Rectal smooth muscle tissue (tissue), 1 donor: Measurements from ENCODE around the gene OSBPL6.
"Not testable (repeated sequence)": the region's sequence is repeated elsewhere in the genome, so short reads cannot be mapped to it uniquely, and the experiment has no call there.

Experiments
- H3K27ac ChIP-seq: one replicate; pipeline ENCODE4 v1.7.0; 2013; ENCODE audit warnings: low read depth, low read length, inconsistent platforms
- H3K27me3 ChIP-seq: one replicate; pipeline ENCODE4 v1.7.0; 2013; ENCODE audit warnings: low read length; ENCODE audit not compliant: control insufficient read depth, insufficient read depth
- H3K36me3 ChIP-seq: one replicate; pipeline ENCODE4 v1.7.0; 2013; ENCODE audit warnings: low read length; ENCODE audit not compliant: control insufficient read depth, insufficient read depth
- H3K4me1 ChIP-seq: one replicate; pipeline ENCODE4 v1.7.0; 2013; ENCODE audit warnings: low read length; ENCODE audit not compliant: control insufficient read depth, insufficient read depth
- H3K4me3 ChIP-seq: one replicate; pipeline ENCODE4 v1.7.0; 2013; ENCODE audit warnings: low read length
- H3K9ac ChIP-seq: one replicate; pipeline ENCODE4 v1.7.0; 2013; ENCODE audit warnings: low read length

Gene OSBPL6

DNA sequence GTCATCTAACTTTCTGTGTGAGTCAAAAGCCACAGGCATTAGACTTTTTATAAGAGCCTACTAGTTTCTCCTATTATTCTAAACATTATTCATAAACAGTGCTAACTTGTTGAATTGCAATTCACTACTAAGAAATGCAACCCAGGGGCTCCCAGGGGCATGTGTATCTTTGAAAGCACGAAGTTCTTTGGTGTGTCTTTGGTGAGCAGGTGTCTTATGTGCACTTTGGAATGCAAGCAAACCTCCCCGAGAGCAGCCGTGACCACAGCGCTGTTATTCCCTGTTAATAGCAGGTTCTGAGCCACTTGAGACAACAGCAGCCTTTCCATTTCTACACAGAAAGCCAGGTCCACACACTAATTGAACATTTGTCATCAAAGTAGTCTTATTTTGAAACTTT, 133.2 kb downstream of the OSBPL6 start:
- no peak overlapping the region for H3K9ac ChIP-seq
- H3K27me3 ChIP-seq = no peaks in the 10 kb centered on the region
- H3K4me3 ChIP-seq = no peak overlapping the region
- H3K36me3 ChIP-seq = no peaks in the 10 kb centered on the region
- H3K4me1 ChIP-seq = no peaks in the 10 kb centered on the region
- no peak overlapping the region for H3K27ac ChIP-seq

DNA sequence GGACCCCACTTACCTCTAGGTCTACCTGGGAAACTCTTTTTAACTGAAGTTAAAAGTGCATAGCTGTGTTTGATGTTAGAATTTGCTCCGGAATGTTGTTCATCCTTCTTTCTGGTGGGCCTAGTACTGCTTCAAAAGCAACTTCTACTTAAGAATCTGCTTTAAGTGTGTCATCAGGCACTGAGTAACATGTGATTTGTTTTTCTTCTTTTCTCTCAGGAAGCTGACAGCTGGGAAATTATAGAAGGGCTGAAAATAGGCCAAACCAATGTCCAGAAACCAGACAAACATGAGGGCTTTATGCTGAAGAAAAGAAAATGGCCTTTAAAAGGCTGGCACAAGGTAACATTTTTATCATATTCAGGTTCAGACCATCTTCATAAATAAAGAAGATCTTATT, 133.7 kb downstream of the OSBPL6 start:
- Histone ChIP-seq H3K4me3 (no peak overlapping the region), H3K4me1 (no peaks in the 10 kb centered on the region), H3K27ac (no peak overlapping the region), H3K9ac (no peak overlapping the region), H3K36me3 (no peaks in the 10 kb centered on the region), H3K27me3 (no peaks in the 10 kb centered on the region)

DNA sequence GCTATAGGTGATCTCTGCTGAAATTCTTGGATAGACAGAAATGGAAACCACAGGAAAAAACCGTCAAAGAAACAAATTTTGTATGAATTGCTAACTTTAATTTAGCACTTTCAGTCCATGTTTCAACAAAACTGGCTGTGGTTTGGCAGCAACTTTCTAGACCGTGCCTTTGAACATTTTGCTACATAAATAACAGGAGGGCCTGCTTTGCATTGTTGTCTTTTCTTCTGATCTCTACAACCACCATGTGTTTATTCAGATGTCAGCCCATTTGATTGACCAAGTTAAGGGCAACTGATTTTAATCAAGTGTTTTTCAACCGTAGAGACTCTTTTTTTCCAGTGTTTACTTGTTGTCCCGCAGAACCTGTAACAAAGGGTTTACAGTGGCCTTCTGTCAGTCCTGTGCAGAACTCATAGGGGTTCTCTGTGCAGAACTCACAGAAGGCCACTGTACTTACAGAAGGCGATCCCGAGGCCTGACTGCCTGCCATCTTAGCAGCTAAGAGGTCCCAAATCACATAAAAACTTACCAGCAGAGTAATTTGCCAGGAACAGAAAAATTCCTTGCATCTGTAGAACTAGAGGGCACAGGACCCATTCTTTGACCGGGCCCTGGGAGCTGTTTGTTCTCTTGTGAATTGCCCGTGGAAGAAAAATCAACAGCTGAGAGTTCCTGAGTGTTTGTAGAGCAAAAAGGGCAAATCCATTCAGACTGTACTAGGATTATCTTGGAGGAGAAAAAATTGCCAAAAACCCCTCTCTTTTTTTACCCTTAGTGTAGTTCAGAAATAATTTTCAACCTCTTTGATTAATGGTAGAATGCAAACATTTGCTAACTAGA, 136.1 kb downstream of the OSBPL6 start:
- H3K4me3 ChIP-seq = no peak overlapping the region
- no peaks in the 10 kb centered on the region for H3K36me3 ChIP-seq
- no peak overlapping the region for H3K27ac ChIP-seq
- no peaks in the 10 kb centered on the region for H3K4me1 ChIP-seq
- no peaks in the 10 kb centered on the region for H3K27me3 ChIP-seq
- H3K9ac ChIP-seq = no peak overlapping the region

DNA sequence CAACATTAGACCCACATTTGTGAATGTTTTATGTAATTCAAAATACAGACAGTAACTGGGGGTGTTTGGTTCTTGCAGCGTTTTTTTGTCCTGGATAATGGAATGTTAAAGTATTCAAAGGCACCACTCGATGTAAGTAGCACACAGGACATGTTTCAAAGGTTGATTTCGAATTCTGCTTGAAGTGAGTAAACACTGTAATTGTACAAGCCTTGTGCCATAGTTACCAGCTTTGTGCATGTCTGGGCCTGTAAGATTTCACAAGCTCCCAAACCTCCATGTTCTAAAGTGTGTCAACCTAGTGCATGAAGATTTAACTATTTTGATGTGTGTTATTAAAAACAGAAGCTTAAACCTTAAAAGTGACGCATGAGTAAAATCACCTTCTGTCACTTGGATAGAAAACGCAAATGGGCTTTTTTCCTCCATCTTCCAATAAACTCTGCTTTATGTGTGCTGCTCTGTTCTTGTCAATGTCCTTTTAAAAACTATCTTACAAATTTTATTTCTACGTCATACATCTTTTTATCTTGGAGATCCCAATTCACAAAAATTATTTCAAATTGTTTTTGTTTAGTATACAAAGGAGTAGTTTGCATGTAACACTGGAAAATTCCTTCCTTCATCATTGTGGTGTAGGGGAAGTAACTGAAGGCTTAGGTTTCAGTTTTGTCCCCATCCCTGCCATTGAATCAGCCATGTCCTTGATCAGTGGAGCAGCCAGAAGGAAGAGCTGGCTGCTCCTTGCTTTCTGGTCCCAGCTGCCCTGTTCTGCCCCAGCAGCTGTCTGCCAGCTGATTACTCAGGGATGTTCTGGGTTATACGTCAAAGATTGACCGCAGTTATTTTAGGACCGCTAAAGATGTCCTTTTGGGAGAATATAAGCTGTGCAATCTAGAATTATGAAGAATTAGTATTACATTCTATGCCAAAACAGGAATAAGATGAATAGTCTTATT, 137.4 kb downstream of the OSBPL6 start:
- Histone ChIP-seq H3K9ac (no peak overlapping the region), H3K4me3 (no peak overlapping the region), H3K27ac (no peak overlapping the region), H3K36me3 (no peaks in the 10 kb centered on the region), H3K4me1 (no peaks in the 10 kb centered on the region), H3K27me3 (no peaks in the 10 kb centered on the region)

DNA sequence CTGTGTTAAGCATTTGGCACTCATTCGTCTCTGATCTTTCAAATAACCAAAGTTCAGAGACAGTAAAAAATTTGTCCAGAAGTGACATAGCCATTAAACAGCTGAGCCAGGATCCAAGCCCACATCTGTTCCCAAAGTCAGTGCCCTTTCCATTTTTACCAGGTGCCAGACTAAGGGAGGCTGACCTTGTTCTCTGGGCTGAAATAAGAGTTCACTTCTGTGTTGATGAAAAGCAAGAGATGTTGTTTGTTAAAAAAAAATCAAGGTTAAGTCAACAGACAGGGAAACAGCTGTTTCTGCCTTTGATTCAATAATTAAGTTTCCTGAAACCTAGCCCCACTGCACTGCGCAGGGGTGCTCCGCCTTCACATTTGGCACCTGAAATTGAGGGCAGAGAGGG, 139.5 kb downstream of the OSBPL6 start:
- Histone ChIP-seq H3K4me1 (no peaks in the 10 kb centered on the region), H3K27me3 (no peaks in the 10 kb centered on the region), H3K4me3 (no peak overlapping the region), H3K9ac (no peak overlapping the region), H3K27ac (no peak overlapping the region), H3K36me3 (no peaks in the 10 kb centered on the region)

DNA sequence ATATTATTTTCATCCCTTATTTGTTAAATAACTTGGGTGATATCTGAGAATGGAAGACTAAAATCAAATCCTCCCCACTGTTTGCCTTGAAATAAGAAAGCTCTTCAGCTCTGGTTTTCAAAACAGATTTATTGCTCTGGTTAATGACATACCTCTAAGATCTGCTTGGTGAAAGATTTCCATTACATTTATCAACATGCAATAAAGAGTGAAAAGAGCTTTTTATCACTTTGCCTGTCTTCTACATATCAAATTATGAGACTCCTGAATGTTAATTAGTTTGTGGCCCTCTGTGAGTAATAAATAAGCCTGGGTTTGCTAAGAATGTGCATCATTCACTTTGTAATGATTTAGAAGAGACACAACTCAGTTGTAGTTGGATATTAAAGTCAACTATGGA, 140.9 kb downstream of the OSBPL6 start:
- H3K4me3 ChIP-seq = no peak overlapping the region
- H3K27me3 ChIP-seq = no peaks in the 10 kb centered on the region
- H3K4me1 ChIP-seq = no peaks in the 10 kb centered on the region
- H3K36me3 ChIP-seq = no peaks in the 10 kb centered on the region
- no peak overlapping the region for H3K27ac ChIP-seq
- H3K9ac ChIP-seq = no peak overlapping the region

DNA sequence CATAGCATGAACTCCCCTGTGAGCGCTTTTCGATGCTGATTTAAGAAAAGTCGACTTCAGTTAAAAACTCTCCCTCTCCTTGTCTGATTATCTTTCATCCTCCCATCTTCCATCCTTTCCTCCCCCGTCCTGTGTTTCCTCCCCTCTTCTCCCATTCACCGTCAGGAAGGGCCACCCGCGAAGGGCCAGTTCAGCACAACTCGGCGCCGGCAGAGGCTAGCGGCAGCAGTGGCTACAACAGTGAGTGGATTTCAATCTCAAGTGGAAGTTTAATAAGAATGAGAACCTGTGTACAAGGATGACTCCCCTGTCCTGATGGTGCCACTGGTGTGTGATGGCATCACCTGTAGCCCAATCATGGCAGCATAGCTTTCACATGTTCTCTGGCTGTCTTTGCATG, 149.8 kb downstream of the OSBPL6 start:
- Histone ChIP-seq H3K4me3 (no peak overlapping the region), H3K36me3 (no peaks in the 10 kb centered on the region), H3K27me3 (no peaks in the 10 kb centered on the region), H3K4me1 (no peaks in the 10 kb centered on the region), H3K27ac (no peak overlapping the region), H3K9ac (no peak overlapping the region)

DNA sequence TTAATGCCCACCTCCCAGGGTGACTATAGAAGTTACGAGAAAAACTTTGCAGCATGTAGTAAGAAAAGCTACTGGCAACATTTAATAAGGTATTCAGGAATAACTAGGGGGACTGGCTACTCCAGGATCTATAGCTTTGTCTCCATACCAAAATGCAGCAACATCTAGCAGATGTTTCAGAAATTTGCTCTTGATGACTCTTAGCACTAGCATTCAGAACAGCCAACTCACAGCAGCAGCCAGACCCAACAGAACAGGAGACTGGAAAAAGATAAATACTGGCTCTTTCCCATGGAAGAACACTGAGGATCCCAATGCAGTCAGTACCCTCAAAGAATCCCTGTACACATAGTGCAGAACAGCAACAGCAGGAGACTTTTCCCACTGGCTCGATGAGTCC, 151.6 kb downstream of the OSBPL6 start:
- no peak overlapping the region for H3K9ac ChIP-seq
- no peak overlapping the region for H3K4me3 ChIP-seq
- H3K4me1 ChIP-seq = no peaks in the 10 kb centered on the region
- H3K36me3 ChIP-seq = no peaks in the 10 kb centered on the region
- H3K27ac ChIP-seq = no peak overlapping the region
- H3K27me3 ChIP-seq = no peaks in the 10 kb centered on the region

DNA sequence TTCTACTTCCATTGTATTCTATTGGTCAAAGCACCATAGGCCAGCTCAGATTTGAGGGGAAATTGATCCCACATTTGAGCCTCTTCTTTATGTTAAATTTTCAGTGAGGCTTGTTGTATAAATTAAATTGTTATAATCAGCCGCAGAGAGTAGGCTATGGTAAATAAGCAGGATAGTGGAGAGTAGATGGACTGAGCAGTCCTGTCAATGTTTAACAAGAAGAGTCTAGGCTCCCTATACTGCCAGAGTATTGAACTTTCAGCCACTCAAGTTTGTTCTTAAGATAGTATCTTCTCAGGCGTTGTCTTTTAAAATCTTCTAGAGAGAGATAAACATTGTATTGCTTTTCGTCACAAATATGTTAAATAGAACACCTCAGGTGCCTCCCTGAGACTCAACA, 155.7 kb downstream of the OSBPL6 start:
- Histone ChIP-seq H3K9ac (no peak overlapping the region), H3K4me1 (no peaks in the 10 kb centered on the region), H3K27me3 (no peaks in the 10 kb centered on the region), H3K27ac (no peak overlapping the region), H3K36me3 (no peaks in the 10 kb centered on the region), H3K4me3 (no peak overlapping the region)

DNA sequence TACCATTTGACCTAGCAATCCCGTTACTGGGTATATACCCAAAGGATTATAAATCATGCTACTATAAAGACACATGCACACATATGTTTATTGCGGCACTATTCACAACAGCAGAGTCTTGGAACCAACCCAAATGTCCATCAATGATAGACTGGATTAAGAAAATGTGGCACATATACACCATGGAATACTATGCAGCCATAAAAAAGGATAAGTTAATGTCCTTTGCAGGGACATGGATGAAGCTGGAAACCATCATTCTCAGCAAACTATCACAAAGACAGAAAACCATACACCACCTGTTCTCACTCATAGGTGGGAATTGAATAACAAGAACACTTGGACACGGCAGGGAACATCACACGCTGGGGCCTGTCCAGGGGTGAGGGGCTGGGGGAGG, 163.4 kb downstream of the OSBPL6 start:
- not testable (repeated sequence) for H3K4me1 ChIP-seq, H3K36me3 ChIP-seq, H3K27ac ChIP-seq, H3K9ac ChIP-seq, H3K4me3 ChIP-seq, H3K27me3 ChIP-seq

DNA sequence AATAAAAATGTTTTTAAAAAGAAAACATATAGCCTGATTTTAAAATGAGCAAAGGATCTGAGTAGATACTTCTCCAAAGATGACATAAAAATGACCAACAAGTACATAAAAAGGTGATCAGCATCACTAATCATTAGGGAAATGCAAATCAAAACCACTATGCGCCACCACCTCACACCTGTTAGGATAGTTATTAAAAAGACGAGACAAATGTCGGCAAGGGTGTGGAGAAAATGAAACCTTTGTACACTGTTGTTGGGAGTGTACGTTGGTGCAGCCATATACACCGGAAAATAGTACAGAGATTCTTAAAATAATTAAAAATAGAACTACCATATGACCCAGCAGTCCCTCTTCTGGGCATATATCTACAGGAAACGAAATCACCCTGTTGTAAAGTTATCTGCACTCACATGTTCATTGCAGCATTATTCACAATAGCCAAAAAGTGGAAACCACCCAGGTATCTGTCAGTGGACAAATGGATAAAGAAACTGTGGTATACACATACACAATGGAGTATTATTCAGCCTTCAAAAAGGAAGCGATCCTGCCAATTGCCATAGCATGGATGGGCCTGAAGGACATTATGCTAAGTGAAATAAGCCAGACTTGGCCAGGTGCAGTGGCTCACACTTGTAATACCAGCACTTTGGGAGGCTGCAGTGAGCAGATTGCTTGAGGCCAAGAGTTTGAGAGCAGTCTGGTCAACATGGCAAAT, 165.0 kb downstream of the OSBPL6 start:
- H3K27ac ChIP-seq = no peak overlapping the region
- no peak overlapping the region for H3K9ac ChIP-seq
- no peaks in the 10 kb centered on the region for H3K4me1 ChIP-seq
- H3K4me3 ChIP-seq = no peak overlapping the region
- H3K36me3 ChIP-seq = no peaks in the 10 kb centered on the region
- no peaks in the 10 kb centered on the region for H3K27me3 ChIP-seq

DNA sequence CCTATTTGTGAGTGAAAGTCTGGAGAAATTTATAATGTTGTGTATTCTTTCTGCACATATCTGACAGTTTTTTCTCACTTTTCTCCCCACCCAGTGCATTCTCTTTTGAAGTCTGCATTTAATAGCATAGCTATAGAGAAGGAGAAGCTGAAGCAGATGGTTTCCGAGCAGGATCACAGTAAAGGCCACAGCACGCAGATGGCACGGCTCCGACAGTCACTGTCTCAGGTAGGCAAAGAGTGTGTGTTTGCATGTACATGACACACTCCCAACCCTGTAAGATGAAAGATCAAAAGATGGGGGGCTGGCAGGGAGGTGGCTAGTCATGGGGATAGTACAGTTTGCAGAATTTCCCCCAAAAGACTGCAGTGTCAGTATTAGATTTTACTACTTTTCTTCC, 167.3 kb downstream of the OSBPL6 start:
- Histone ChIP-seq H3K27ac (no peak overlapping the region), H3K36me3 (no peaks in the 10 kb centered on the region), H3K4me3 (no peak overlapping the region), H3K9ac (no peak overlapping the region), H3K4me1 (no peaks in the 10 kb centered on the region), H3K27me3 (no peaks in the 10 kb centered on the region)
